NCI-H128 (cell line): ENCODE data around the gene ATP13A3.
"Not testable (repeated sequence)": the region's sequence is repeated elsewhere in the genome, so short reads cannot be mapped to it uniquely, and the experiment has no call there.

Experiments
- DNase-seq: peaks from one replicate; lab custom pipeline; 2025; ENCODE audit not compliant: unreplicated experiment; lab: John Stamatoyannopoulos, UW

Gene ATP13A3

DNA sequence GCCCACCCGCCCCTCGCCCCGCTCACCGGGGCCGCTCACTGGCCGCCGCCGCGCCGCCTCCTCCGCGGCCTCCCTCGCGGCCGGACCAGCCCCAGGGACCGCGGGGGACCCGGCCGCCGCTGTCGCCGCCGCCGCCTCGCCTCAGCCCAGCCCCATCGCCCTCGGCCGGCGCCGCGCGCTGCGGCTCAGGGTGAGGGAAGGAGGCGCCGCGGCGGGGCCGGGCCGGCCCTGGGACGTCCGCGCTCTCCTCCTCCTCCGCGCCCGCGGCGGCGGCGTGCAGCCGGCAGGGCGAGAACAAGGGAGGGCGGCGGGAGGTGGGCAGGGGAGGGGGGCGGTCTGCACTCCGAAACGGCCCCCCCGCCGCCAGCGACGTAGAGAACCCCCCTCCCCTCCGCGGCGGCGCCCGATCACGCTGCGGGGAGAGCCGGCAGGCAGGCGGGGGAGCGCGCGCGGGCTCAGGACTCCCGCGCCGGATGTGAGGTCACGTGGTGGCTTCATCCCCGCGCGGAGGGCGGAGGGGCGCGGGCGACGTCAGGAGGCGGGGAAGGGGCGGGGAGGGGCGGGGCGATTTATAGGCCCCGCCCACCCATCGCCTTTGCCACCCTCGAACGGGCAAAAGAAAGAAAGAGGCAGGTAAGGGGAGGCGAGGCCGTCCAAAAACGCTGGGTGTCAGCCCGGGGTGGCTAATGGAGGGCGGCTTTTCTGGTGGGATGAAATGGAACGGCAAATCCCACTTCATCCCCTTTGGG is at the start of gene ATP13A3:
ATP13A3 (minus strand) TSS at position 463 of the 749 bp plus-strand sequence. CDS start 24,812 bp downstream, outside the sequence.
- DNase-seq = peak; percentile 73

DNA sequence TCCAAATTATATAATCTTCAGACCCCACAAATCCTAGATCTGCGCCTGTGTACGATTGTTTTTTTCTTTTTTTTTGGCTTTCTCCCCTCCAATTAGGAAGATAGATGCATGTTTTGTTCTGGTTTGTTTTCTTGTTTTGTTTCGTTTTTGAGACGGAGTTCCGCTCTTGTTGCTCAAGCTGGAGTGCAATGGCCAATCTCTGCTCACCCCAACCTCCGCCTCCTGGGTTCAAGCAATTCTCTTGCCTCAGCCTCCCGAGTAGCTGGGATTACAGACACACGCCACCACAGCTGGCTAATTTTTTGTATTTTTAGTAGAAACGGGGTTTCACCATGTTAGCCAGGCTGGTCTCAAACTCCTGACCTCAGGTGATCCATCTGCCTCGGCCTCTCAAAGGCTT is 48.4 kb upstream of the ATP13A3 start:
- DNase-seq = not testable (repeated sequence)

DNA sequence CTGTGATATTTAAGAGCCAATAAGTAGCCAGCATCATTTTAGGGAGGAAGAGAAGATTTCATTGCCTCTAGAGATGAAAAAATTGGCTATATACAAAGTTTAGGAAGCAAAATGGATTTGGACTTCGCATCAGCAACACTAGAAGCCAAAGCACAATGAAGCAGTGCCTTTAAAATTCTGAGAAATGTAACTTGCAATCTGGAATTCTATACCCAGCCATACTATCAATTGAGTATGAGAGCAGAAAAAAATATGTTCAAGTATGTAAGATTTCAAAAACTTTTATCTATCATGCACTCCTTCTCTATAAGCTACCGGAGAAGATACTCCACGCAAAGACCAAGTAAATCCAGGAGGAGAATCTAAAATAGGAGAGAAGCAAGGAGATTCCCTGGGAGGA is 47.4 kb upstream of the ATP13A3 start:
- DNase-seq = no peak

DNA sequence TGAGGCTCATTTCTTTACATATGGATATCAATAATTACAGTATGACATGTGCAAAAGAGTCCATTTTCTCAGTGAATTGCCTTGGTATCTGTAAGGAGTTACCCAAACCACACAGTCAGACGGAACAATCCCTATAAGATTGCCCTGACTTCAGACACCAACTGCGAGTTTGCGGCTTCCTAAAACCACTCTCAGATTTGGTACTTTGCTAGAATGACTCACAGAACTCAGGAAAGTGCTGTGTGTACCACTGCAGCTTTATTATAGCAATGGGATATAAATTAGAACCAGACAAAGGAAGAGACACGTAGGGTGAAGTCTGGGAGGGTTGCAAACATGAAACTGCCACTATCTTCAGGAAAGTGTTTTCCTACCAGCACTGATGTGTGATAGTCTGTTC is 45.8 kb upstream of the ATP13A3 start:
- DNase-seq = no peak

DNA sequence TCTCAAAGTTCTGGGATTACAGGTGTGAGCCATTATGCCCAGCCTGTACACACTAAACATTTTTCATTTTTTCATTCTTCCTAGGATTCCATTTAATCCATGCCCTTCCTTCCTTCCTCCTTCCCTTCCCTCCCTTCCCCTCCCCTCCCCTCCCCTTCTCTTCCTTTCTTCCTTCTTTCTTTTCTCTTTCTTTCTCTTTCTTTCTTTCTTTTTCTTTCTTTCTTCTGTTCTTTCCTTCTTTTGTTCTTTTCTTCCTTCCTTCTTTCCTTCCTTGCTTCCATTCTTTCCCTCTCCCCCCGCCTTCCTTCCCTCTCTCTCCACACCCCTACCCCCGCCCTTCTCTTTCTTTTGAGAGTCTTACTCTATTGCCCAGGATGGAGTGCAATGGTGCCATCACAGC is 40.9 kb upstream of the ATP13A3 start:
- DNase-seq = no peak

DNA sequence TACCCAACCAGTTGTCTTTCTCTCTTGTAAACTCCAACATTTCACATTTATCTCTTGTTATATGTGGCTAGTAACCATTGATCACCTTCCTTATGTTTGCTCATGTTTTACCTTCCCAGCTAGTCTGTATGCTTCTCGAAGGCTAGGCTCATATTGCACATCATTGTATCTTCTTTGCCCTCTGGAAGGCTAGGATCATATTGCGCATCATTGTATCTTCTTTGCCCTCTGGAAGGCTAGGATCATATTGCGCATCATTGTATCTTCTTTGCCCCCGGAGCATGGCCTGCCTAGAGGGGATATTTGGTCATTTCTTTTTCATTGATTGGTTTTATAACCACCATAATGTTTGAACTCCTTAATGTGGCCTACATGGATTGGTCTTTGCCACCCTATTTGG is 39.4 kb upstream of the ATP13A3 start:
- DNase-seq = no peak

DNA sequence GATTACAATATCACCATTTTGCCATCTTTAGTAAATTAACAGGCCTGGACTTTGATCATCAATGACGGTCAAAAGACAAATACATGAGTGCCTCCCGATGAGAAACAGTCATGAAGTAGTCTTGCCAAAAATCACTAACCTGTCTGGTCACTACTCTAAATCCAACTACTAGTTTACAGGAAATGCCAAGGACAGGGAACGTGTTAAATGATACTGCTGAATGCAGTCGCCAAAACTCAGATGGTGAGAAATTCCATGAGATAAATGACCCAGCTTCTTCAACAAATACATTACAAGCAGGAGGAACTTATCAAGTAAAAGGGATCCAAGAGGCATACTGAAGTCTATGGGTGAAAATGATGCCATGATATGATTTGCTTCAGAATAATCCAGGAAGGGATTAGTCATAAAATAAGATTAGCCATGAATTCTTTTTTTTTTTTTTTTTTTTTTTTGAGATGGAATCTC is 35.8 kb upstream of the ATP13A3 start:
- no peak for DNase-seq

DNA sequence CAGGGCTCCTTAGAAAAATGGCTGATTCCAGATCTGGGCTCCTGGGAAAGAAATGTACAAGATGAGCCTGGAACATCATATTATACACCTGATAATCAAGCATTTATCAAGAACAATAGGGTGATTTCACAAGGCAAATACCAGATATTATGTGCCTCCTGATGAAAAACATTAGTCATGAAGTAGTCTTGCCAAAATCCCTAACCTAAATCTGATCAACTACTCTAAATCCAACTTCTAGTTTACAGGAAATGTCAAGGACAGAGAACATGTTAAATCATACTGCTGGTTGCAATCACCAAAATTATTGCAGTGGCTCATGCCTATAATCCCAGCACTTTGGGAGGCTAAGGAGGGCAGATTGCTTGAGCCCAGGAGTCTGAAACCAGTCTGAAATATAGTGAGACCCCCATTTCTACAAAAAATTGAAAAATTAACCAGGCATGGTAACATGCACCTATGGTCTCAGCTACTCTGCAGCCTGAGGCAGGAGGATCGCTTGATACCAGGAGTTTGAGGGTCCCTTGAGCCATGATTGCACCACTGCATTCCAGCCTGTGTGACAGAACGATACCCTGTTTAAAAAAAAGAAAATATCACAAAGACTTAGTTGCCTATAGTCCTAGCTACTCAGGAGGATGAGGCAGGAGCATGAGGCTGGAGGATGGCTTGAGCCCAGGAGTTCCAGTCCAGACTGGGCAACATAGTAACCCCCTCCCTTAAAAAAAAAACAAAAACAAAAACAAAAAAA is 34.9 kb upstream of the ATP13A3 start:
- no peak for DNase-seq

DNA sequence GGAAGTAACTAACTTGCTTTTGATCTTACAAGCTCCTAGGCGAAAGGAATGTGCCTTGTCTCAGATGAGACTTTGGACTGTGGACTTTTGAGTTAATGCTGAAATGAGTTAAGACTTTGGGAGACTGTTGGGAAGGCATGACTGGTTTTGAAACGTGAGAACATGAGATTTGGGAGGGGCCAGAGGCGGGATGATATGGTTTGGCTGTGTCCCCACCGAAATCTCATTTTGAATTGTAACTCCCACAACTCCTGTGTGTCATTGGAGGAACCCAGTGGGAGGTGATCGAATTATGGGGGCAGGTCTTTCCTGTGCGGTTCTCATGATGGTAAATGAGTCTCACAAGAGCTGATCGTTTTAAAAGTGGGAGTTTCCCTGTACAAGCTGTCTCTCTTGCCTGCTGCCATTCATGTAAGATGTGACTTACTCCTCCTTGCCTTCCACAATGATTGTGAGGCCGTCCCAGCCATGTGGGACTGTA is 33.9 kb upstream of the ATP13A3 start:
- DNase-seq = not testable (repeated sequence)

DNA sequence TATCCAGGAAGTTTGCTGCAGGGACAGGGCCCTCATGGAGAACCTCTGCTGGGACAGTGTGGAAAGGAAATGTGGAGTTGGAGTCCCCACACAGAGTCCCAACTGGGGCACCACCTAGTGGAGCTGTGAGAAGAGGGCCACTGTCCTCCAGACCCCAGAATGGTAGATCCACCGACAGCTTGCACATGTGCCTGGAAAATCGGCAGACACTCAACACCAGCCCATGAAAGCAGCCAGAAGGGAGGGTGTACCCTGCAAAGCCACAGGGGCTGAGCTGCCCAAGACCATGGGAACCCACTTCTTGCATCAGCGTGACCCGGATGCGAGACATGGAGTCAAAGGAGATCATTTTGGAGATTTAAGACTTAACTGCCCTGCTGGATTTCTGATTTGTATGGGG is 33.4 kb upstream of the ATP13A3 start:
- not testable (repeated sequence) for DNase-seq

DNA sequence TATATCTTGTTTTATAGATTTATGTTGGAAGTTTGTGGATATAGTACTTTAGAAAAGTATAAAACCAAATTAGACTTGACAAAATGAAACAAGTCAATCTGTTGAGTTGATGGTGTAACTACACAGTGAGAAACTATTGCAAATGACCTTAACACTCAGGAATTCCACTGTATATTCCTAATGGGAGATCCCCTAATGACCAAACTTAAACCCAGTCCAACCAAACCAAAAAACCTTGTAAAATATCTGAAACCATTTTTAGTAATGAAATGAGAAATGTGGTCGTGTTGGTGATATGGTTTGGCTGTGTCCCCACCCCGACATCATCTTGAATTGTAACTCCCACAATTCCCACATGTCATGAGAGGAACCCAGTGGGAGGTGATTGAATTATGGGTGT is 31.9 kb upstream of the ATP13A3 start:
- DNase-seq = no peak

DNA sequence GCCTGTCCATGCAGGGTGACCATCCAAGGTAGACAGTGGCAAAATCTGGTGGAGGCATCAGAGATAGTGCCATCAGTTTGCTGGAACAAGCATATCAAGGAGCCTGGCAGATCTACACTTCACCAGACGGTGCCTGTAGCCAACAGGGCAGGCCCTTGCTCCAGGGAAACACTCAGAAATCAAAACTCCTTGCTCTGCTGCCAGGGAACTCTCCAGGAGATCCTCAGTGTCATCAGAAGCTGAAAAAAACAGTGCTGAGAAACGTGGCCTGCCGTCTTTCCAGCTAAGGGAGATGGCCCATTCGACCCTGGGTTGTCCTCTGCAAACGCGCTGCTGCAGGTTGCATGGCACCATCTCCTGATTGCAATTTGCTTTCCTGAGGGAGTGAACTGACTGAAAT is 30.5 kb upstream of the ATP13A3 start:
- no peak for DNase-seq

DNA sequence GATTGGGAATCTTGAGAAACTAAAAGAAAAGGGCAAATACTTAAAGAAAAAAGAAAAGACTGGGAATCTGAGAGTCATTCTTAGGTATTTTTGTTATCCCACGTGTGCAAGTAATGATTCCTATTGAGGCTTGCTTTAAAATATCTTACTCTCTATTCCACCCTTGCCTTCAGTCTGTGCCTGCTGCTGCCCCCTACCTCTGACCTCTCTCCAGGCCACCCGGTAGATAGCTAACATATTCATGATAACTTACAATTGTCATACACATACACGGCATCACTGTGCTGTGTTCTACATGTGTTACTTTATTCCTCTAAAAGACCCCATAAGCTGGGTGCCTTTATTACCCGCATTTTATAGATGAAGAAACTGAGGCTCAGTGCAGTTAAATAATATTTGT is 27.8 kb upstream of the ATP13A3 start:
- DNase-seq = no peak

DNA sequence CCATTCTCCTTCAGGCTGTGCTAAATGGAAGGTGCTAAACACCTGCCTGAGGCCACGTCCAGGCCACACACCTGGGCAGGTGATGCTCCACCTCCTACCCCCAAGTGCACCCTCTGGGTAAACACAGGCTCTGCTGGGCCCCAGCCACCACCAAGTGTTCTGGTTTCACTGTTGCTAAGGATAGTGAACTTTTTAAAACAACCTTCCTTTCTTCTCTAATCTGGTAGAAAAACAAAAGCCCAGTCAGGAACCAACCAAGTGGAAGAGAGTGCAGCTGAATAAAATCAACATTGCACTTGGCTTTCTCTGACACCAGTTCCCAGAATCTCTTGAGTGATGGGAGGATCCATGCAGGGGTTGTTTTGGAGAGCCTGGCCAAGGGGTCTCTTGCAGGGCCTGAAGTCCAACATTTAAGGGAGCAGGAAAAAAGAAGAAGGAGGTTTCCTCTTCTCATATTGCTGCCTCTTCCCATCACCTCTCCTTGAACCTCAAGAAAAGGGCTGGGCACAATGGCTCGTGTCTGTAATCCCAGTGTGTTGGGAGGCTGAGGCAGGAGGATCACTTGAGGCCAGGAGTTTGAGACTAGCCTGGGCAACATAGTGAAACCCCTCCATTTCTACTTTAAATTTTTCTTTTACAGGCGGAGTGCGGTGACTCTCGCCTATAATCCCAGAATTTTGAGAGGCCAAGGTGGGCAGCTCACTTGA is 26.2 kb upstream of the ATP13A3 start:
- DNase-seq = no peak

DNA sequence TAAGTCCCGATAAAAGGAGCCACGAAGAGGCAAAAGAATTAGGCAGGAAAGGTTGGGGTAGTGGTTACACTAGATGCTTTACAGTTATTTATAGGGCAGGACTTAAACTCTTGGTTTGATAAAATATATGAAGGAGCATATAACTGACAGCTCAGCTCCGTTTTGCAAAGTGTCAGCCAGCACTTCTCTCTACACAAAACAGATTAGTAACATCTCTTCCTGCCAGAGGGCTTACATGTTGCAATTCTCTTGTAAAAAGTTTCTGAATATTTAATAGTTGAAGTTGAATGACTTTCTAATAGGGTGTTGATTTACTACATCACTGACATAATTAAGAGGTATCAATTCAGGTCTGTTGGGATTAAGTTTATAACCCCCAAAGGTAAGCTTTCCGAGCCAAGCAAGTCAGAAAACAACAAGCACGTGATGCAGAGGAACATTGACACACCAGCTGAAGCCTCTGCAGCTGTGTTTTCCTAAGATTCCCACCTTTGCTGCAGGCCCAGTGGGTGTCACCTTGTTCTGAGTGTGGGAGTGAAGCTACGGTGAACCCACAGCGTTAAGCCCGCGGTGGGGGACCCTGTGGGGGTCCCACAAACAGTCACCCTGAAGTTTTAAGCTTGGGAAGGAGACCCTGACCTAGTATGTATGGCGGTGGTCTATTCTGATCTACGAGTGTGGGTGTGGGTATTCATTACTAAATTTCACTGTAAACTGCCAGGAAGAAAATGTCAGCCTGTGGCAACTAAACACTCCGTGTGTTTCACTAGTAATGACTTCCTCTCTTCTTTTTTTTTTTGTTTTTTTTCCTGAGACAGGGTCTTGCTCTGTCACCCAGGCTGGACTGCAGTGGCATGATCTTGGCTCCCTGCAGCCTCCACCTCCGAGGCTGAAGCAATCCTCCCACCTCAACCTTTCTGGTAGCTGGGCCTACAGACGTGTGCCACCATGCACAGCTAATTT is 22.0 kb upstream of the ATP13A3 start:
- DNase-seq = no peak

DNA sequence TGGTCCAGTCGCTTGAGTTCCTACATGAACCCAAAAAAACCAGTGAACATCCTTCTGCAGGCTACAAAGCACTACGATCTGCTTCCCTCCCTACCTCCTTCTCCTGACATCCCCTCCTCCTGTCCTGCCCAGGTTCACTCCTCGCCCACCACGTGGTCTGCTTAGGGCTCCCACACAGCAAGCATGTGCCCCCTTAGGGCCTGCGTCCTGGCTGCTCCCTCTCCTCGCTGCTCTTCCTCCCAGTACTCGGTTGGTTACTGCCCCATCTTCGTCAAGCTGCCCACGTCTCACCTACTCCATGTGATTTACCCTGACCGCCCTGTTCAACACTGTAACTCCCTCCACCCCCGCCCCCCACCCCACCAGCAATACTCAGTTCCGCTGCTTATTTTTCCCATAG is 20.8 kb upstream of the ATP13A3 start:
- DNase-seq = no peak

DNA sequence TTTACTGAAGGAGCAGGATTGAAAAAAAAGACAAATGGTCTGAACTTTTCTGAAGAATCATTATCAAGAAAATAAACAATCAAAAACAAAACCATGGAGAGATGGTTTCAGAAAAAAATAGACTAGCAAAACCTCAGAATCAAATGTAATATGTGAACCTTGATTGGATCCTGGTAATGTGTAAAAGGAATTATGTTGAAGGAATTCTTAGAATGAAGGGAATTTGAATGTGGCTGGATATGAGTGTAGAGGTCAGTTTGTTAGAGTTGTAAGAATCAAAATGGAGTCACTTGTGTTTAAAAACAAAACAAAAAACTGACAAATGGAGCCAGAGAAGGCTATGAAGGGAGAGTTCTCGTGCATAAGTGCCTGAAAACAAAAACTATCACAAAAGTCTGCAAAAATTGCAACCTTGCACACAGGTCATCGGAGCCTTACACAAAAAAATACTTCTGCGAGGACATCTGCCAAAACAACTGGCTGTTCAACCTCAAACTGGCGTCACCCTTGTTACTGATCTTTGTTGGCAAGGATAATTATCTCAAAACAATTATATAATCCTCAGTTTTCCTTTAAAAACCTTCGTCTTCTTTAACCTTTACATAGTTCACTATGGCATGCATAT is 19.1 kb upstream of the ATP13A3 start:
- DNase-seq = no peak

DNA sequence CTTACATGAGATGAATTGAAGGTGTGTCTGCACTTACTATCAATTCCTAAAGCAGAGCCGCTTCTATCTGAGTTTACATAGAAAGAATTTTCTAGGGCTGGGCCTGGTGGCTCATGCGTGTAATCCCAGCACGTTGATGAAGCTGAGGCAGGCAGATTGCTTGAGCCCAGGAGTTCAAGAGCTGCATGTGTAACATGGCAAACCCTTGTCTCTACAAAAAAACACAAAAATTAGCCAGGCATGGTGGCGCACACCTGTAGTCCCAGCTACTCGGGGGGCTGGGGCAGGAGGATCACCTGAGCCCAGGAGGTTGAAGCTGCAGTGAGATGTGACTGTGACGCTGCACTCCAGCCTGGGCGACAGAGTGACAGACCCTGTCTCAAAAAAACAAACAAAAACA is 18.1 kb upstream of the ATP13A3 start:
- no peak for DNase-seq

DNA sequence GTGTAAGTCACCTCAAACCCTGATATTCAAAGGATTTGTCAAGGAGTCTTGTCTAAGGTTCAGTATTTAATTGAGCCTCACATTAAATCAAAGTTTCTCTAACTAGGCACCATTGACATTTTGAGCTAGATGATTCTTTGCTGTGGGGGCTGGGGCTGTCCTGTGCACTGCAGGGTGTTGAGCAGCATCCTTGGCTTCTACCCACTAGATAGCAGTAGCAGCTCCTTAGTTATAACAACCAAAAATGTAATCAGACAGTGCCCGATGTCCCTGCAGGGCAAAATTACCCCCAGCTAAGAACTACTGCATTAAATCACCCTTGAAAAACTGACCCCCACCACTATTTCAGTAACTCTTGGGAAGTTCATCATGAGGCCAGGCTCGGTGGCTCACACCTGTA is 17.3 kb upstream of the ATP13A3 start:
- no peak for DNase-seq

DNA sequence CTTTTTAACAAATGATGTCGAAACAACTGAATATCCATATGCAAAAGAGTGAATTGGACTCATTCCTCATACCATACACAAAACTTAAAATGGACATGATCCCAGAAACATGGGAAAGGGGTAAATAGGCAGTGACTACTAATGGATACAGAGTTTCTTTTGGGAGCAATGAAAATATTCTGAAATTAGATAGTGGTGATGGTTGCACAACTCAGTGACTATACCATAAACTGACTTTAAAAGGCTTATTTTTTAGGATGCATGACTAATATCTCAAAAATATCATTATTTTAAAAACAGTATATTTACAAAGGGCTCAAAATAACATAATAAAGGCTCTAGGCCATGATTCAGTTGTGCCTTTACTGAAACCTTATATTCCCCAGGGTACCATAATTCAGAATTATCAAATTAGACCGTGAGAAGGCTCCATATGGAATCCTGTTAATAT is 16.3 kb upstream of the ATP13A3 start:
- DNase-seq = no peak
